HCT116 (cell line): ENCODE measurements around the gene SLC22A4.

Source experiments
- CTCF ChIP-seq, 3 experiments: fragments of 200-600 bp in 1 of 3; sonication (generic) in 1 of 3; IDR thresholded peaks in 2 of 3; conservative IDR thresholded peaks in 1 of 3; 2 replicates each; pipeline ENCODE4 v1.5.1; 2012 to 2017; ENCODE audit warnings: low read depth in 2 of 3, low read length in 2 of 3, antibody characterized with exemption in 1 of 3, borderline replicate concordance in 1 of 3, control low read depth in 1 of 3, mild to moderate bottlenecking in 1 of 3, mixed read lengths in 1 of 3, mixed run types in 1 of 3, moderate library complexity in 1 of 3; ENCODE audit not compliant: insufficient read depth in 1 of 3
- ELF1 ChIP-seq: IDR thresholded peaks from 2 replicates; pipeline ENCODE4 v1.6.1; 2012; ENCODE audit warnings: low read depth, borderline replicate concordance
- EZH2 ChIP-seq: fragments of 200-600 bp; sonication (generic); IDR thresholded peaks from 2 replicates; pipeline ENCODE4 v1.6.1; 2017; ENCODE audit warnings: antibody characterized with exemption, mixed run types
- POLR2A ChIP-seq: IDR thresholded peaks from 2 replicates; pipeline ENCODE4 v1.7.0; 2011; ENCODE audit warnings: borderline replicate concordance; ENCODE audit not compliant: insufficient read depth, insufficient read length; ENCODE audit errors: extremely low read depth
- TCF7L2 ChIP-seq: IDR thresholded peaks from 2 replicates; pipeline ENCODE4 v1.7.0; 2011; ENCODE audit warnings: borderline replicate concordance, inconsistent platforms; ENCODE audit not compliant: insufficient read depth, insufficient read length; ENCODE audit errors: extremely low read depth
- ZNF274 ChIP-seq: fragments of 200-500 bp; sonication (Bioruptor generic); IDR thresholded peaks from 2 replicates; pipeline ENCODE4 v1.6.1; 2014; ENCODE audit warnings: mild to moderate bottlenecking, low read depth, low read length, inconsistent platforms

- TF ChIP-seq EZH2 (no peak), CTCF (IDR thresholded peaks at IDR 0.05 in 2 of 3, conservative IDR thresholded peaks at IDR 0.05 in 1 of 3; ENCODE audit: borderline replicate concordance in 1 of 3, insufficient read depth in 1 of 3, low read depth in 2 of 3, low read length in 2 of 3) (no peak), POLR2A (no peak), ELF1 (no peak), TCF7L2 (no peak), ZNF274 (no peak)
Measured at GRCh38 chr5:132358775-132359174, 64.6 kb downstream of the SLC22A4 start.
